GM20431 (cell line): ENCODE data around the gene PRPF40B.

Experiments used
- in situ Hi-C: fragments of 300-500 bp; cut with MseI, MboI; formaldehyde crosslinking; loops from one replicate; pipeline ENCODE4 v1.15.0; 2020; ENCODE audit warnings: low sequenced_read_pairs; ENCODE audit not compliant: unreplicated experiment

Gene PRPF40B

GRCh38 chr12:49652921-49653520 is 29.7 kb downstream of the PRPF40B start:
- in situ Hi-C loops, result no loop called here

GRCh38 chr12:49654715-49655114 is 31.4 kb downstream of the PRPF40B start:
- in situ Hi-C loops, result no loop called here

GRCh38 chr12:49655595-49656236 is 32.4 kb downstream of the PRPF40B start:
- in situ Hi-C loops, result no loop called here

- in situ Hi-C loops, result no loop called here
Measured at GRCh38 chr12:49658276-49658675, 34.9 kb downstream of the PRPF40B start.

GRCh38 chr12:49659753-49660152 is 36.4 kb downstream of the PRPF40B start:
- in situ Hi-C loops, result no loop called here

- in situ Hi-C loops, result no loop called here
Measured at GRCh38 chr12:49661191-49661590, 37.8 kb downstream of the PRPF40B start.

GRCh38 chr12:49661746-49662145 is 38.4 kb downstream of the PRPF40B start:
- in situ Hi-C loops, result no loop called here

GRCh38 chr12:49662998-49663843 is 39.9 kb downstream of the PRPF40B start:
- in situ Hi-C loops, result no loop called here

- in situ Hi-C loops, result no loop called here
Measured at GRCh38 chr12:49664167-49664566, 40.8 kb downstream of the PRPF40B start.

- in situ Hi-C loops, result no loop called here
Measured at GRCh38 chr12:49664591-49665239, 41.4 kb downstream of the PRPF40B start.

GRCh38 chr12:49665384-49665783 is 42.0 kb downstream of the PRPF40B start:
- in situ Hi-C loops, result no loop called here

GRCh38 chr12:49666176-49666575 is 42.8 kb downstream of the PRPF40B start:
- in situ Hi-C loops, result no loop called here

GRCh38 chr12:49667325-49668090 is 44.1 kb downstream of the PRPF40B start:
- in situ Hi-C loops, result no loop called here

- in situ Hi-C loops, result no loop called here
Measured at GRCh38 chr12:49669796-49670195, 46.4 kb downstream of the PRPF40B start.

GRCh38 chr12:49671031-49671765 is 47.8 kb downstream of the PRPF40B start:
- in situ Hi-C loops, result no loop called here

GRCh38 chr12:49672301-49673217 is 49.2 kb downstream of the PRPF40B start:
- in situ Hi-C loops, result no loop called here

- in situ Hi-C loops, result no loop called here
Measured at GRCh38 chr12:49673446-49674317, 50.3 kb downstream of the PRPF40B start.
